Right cardiac atrium (tissue), 5 donors: ENCODE results near the gene FHL2. TPM values are rescaled to one million over a fixed set of nuclear protein-coding genes. Genes with fewer than 3 reads are reported as not detected.

ENCODE experiments used
- ATAC-seq, 2 donors: fragments of 200-7000 bp; cut with Tn5 transposase; one replicate each; pipeline versions ENCODE4 v1.8.0 to v1.9.1; 2020; ENCODE audit warnings: moderate library complexity in 2 of 2, mild to moderate bottlenecking in 1 of 2
- DNase-seq, 3 donors: peaks; one replicate each; pipeline ENCODE4 v3.0.0-alpha.2; 2020
- H3K27ac ChIP-seq: one replicate; pipeline ENCODE4 v1.5.1; 2013; ENCODE audit warnings: mild to moderate bottlenecking, low read length, control low read depth, moderate library complexity
- H3K27me3 ChIP-seq: one replicate; pipeline ENCODE4 v1.6.1; 2013; ENCODE audit not compliant: control insufficient read depth, insufficient read depth
- H3K4me1 ChIP-seq: one replicate; pipeline ENCODE4 v1.6.1; 2013; ENCODE audit warnings: low read length; ENCODE audit not compliant: control insufficient read depth, insufficient read depth
- H3K4me3 ChIP-seq: one replicate; pipeline ENCODE4 v1.5.1; 2013; ENCODE audit warnings: low read length, control low read depth
- H3K9me3 ChIP-seq: one replicate; pipeline ENCODE4 v1.6.1; 2013; ENCODE audit warnings: low read length; ENCODE audit not compliant: control insufficient read depth
- WGBS: extraction: QIAGEN DNeasy Blood & Tissue Kit; methylation state at CpG from one replicate; pipeline ENCODE4 v1.1.7; 2013; 5-methylcytosine and 5-hydroxymethylcytosine counted together
- intact Hi-C, 4 donors: fragments of 100-400 bp; cut with DNase I; formaldehyde crosslinking; loops; one replicate each; pipeline versions ENCODE4 v1.11.0 to v1.14.0; 2022 to 2023
- polyA plus RNA-seq: library from polyadenylated mRNA; stranded (reverse); fragments of 200-250 nt; gene quantifications from one replicate; pipeline ENCODE4 v1.2.3, GENCODE V29; 2013
- total RNA-seq, 4 donors: library from RNA; stranded (reverse); fragmentation: NEBNext Ultra II Directional; extraction: Animal tissue kit (Norgen Biotek cat#: 25700); gene quantifications; one replicate each; pipeline ENCODE4 v1.2.1, GENCODE V29; 2021
- donor health status: healthy with polysubstance abuse.
- donor health status: DM: no; HTN: yes; CAD: no.
- donor health status: DM: no; HTN: no; CAD: no.
- donor health status: DM: no; HTN: yes; CAD: no; lungs with severe emphysema.
- donor health status: DM: yes; HTN: yes; CAD: no.

Gene FHL2
- total and polyA plus RNA-seq, 5 donors: 410 to 631 (median 457) TPM

DNA sequence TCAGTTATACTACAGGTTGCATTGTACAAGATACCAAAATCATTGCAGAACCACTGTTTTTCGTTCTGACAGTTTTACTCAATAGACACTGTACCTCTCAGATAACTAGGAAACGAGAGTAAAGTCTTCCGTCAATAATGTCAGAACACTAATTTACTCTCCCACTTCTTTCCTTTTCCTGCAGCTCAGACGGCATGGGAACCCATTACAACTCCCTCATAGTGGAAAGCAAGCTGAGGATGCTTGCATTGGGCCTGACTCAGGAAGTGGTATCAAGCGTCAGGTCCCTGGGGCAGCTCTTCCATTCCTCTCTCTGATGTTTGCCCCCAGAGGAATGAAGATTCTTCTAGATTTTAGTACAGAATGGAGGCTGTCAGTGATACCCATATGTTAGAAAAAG is 23.9 kb upstream of the FHL2 start:
- 51% methylated on average over 5 of the region's 5 CpGs for WGBS
- no peak for DNase-seq

DNA sequence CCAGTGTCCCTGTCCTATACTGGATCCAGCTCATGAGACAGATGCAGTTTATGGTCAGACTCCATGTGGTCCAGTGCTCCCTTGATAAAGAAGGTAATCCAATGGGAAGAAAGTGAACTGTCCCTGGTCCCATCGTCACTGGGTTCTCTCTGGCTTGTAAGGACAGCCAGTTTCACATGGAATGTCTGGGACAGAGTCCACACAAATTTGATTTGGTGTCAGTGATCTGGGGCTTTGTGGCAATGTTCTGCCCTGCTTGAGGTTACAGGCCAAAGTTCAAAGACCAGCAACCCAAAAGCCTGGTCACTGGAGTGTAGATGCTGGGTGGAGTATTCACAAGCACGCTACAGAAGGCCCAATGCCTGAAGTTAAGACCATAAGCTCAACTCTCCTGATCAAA is 22.2 kb upstream of the FHL2 start:
- DNase-seq: no peak
- WGBS: 86% methylated on average over 2 of the region's 2 CpGs

More for the DNA sequence above, 23.9 kb upstream of the FHL2 start:
- Histone ChIP-seq H3K27me3 (no peaks in the 10 kb centered on the region), H3K4me3 (no peak overlapping the region), H3K27ac (no peak overlapping the region), H3K4me1 (peaks cover 4% of the 10 kb centered on the region), H3K9me3 (no peaks in the 10 kb centered on the region)
- no peak for ATAC-seq
- intact Hi-C loops: no loop called here

GRCh38 chr2:105418522-105418921 is 19.7 kb upstream of the FHL2 start:
- Histone ChIP-seq H3K27me3 (no peaks in the 10 kb centered on the region), H3K27ac (no peak overlapping the region), H3K4me3 (no peak overlapping the region), H3K4me1 (peaks cover 4% of the 10 kb centered on the region), H3K9me3 (no peaks in the 10 kb centered on the region)
- no peak for DNase-seq
- 73% methylated on average over 6 of the region's 6 CpGs for WGBS
- no peak for ATAC-seq
- intact Hi-C loops: no loop called here

More for the DNA sequence above, 22.2 kb upstream of the FHL2 start:
- Histone ChIP-seq H3K4me1 (peaks cover 4% of the 10 kb centered on the region), H3K9me3 (no peaks in the 10 kb centered on the region), H3K27ac (peak overlapping the region; percentile 26), H3K27me3 (no peaks in the 10 kb centered on the region), H3K4me3 (no peak overlapping the region)
- ATAC-seq: peak; percentile 30 to 43
- intact Hi-C loops: no loop called here

GRCh38 chr2:105417857-105418436 is 19.1 kb upstream of the FHL2 start:
- intact Hi-C loops: no loop called here
- ATAC-seq (no peak), DNase-seq (no peak)
- Histone ChIP-seq H3K4me1 (peaks cover 4% of the 10 kb centered on the region), H3K4me3 (no peak overlapping the region), H3K27me3 (no peaks in the 10 kb centered on the region), H3K9me3 (no peaks in the 10 kb centered on the region), H3K27ac (peak overlapping the region; percentile 36)
- 74% methylated on average over 1 of the region's 1 CpG for WGBS

DNA sequence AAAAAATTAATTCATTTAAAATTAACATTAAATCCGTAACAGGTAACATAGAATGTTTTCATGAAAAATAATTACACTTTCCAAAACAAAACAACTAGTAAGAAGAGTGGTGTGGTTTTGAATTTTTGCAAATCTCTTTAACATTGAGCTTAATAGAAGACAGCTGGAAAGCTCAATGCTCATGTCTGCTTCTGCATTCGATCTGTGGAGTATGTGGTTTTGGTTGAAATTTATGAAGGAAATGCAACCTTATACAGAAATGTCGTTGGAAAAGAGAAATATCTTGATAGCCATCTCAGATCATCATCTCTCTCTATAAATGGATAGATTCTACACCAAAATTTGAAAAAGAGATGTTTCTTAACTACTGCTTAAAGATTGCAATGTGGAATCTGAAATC is 17.3 kb upstream of the FHL2 start:
- intact Hi-C loops: no loop called here
- WGBS: 74% methylated on average over 3 of the region's 3 CpGs
- H3K27me3 ChIP-seq: no peaks in the 10 kb centered on the region
- ATAC-seq (no peak), DNase-seq (no peak)
- H3K4me1 ChIP-seq: peaks cover 6% of the 10 kb centered on the region
- H3K27ac ChIP-seq: no peak overlapping the region
- no peak overlapping the region for H3K4me3 ChIP-seq
- no peaks in the 10 kb centered on the region for H3K9me3 ChIP-seq

DNA sequence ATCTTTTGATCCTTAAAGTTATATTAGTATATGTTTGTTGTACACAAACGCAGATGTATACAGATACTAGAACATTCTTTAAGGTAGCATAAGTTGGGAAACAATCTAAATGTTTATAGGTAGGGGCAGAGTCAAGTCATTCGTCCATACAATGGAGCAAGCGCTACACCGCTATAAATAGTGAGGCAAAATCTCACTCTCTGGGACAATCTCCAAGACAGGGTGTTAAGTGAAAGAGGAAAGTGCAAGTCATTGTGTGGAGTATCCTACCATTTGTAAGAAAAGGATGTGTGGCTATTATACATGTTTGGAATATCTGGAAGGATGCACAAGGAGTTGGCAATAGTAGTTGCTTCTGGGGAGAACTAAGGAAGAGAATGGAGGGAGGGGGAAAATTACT is 16.2 kb upstream of the FHL2 start:
- peaks cover 6% of the 10 kb centered on the region for H3K4me1 ChIP-seq

DNA sequence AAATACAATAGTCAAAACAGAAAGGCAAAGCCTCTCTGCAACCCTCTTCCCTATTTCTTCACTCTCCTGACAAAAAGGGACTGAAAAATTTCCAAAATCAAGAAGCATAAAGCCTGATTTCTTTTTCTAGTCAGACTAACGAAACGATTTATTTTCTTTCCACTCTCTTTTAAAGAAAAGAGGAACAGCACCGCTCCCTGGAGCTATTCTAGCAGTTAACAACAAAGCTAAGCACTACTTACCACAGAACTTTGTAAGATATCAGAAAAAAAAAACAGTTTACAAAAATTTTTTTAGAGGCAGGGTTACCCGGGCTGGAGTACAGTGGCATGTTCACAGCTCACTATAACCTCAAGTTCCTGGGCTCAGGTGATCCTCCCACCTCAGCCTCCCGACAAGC is 14.4 kb upstream of the FHL2 start:
- intact Hi-C loops: no loop called here
- ATAC-seq (no peak), DNase-seq (no peak)
- no peak overlapping the region for H3K27ac ChIP-seq
- WGBS: 63% methylated on average over 5 of the region's 5 CpGs
- H3K9me3 ChIP-seq: no peaks in the 10 kb centered on the region
- H3K27me3 ChIP-seq: no peaks in the 10 kb centered on the region
- H3K4me1 ChIP-seq: peaks cover 4% of the 10 kb centered on the region
- no peak overlapping the region for H3K4me3 ChIP-seq

More for the DNA sequence above, 16.2 kb upstream of the FHL2 start:
- Histone ChIP-seq H3K27ac (no peak overlapping the region), H3K4me3 (no peak overlapping the region), H3K27me3 (no peaks in the 10 kb centered on the region), H3K9me3 (no peaks in the 10 kb centered on the region)
- ATAC-seq (no peak), DNase-seq (no peak)
- intact Hi-C loops: no loop called here
- WGBS: 48% methylated on average over 4 of the region's 4 CpGs

DNA sequence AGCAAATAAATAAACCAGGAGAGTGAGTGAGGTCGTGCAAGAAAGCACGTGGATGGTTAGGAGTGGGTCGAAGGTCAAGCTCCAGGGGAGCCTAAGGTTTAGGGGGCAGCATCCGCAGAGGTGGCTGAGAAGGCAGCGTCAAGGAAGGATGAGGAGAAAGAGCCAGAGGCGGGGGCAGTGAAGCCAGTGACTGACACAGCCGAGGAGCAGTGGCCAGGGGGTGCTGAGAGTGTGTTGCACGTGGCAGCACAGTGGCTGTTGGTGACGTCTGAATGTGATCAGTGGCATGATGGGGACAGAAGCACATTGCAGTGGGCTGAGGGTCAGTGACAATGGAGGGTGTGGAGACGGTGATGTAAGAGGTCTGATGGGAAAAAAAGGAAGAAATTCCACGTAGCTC is 13.7 kb upstream of the FHL2 start:
- peak in 1 of 2 donors; percentile 2 for ATAC-seq

DNA sequence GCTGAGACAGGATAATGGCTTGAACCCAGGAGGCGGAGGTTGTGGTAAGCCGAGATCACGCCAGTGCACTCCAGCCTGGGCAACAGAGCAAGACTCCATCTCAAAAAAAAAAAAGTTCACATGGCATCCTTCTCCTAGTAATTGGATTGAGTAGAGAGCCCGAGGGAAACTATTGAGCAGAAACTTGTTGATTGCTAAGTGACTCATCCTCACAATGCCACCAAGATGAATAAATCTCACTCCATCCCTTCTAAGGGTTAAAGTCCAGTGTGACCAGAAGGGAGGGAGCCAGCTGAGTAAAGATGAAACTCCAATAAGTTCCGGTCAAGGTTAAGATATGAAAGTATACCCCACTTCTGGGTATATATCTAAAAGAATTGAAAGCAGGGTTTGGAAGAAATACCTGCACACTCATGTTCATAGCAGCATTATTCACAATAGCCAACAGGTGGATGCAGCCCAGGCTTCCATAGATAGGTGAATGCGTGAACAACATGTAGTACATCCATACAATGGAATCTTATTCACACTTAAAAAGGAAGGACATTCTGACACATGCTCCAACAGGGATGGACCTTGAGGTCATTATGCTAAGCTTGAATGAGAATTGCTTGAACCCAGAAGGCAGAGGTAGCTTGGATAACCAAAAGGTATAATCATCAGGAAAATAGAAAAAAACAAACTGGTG is 13.0 kb upstream of the FHL2 start:
- DNase-seq: no peak
- H3K27me3 ChIP-seq: no peaks in the 10 kb centered on the region
- whole genome bisulfite sequencing: 90% methylated on average over 6 of the region's 6 CpGs
- H3K27ac ChIP-seq: no peak overlapping the region
- intact Hi-C loops: no loop called here
- H3K4me1 ChIP-seq: peaks cover 4% of the 10 kb centered on the region
- no peak for ATAC-seq
- H3K4me3 ChIP-seq: no peak overlapping the region
- H3K9me3 ChIP-seq: no peaks in the 10 kb centered on the region

More for the DNA sequence above, 13.7 kb upstream of the FHL2 start:
- Histone ChIP-seq H3K27ac (peak overlapping the region; percentile 14), H3K9me3 (no peaks in the 10 kb centered on the region), H3K27me3 (no peaks in the 10 kb centered on the region), H3K4me3 (no peak overlapping the region), H3K4me1 (peaks cover 4% of the 10 kb centered on the region)
- 73% methylated on average over 11 of the region's 11 CpGs for WGBS
- no peak for DNase-seq
- intact Hi-C loops: no loop called here

DNA sequence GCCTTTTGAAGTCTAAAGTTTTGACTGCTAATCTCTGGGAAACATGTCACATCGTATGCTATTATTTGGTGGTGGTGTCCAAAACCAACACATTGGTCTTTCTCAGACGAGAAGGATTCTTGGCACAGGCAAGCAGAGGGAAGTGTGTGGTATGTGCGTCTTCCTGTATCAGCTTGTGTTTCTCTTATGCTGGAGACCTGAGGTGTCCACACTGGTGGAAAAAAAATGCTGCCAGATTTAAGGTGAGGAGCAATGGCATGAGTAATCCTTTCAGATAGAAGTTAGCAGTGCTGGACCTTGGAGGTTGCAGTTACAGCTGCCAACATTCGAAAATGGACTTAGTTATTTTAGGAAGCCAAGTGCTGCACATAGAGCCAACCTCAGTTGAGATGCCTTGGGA is 11.7 kb upstream of the FHL2 start:
- DNase-seq: no peak
- Histone ChIP-seq H3K9me3 (no peaks in the 10 kb centered on the region), H3K27me3 (no peaks in the 10 kb centered on the region), H3K4me3 (no peak overlapping the region), H3K27ac (peak overlapping the region; percentile 91), H3K4me1 (peaks cover 8% of the 10 kb centered on the region)
- intact Hi-C loops: no loop called here
- WGBS: 8% methylated on average over 4 of the region's 4 CpGs
- ATAC-seq: peak; percentile 46 to 61

DNA sequence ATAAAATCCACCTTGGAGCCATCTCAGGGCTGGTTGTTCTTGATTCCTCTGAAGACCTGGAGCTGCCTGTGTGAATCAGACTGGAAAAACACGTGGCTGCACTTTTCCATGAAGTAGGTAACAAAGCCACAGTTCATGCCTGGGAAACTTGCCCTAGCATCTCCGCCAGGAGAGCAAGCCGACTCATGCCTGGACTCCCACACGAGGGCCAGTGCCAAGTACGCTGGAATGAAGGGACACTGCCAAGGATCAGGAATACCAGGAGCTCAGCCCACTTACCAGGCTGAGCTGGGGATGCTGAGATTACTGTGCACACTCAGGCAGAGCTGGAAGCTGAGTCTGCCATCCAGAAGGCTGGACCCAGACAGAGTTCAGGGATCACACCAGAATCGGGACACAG is 10.9 kb upstream of the FHL2 start:
- H3K27me3 ChIP-seq: no peaks in the 10 kb centered on the region
- H3K4me1 ChIP-seq: peaks cover 8% of the 10 kb centered on the region
- H3K4me3 ChIP-seq: no peak overlapping the region
- H3K9me3 ChIP-seq: no peaks in the 10 kb centered on the region
- intact Hi-C loops: no loop called here
- ATAC-seq (peak; percentile 86 to 92), DNase-seq (peak; percentile 85 to 91 (median 91))
- peak overlapping the region; percentile 91 for H3K27ac ChIP-seq
- 24% methylated on average over 6 of the region's 6 CpGs for WGBS
